SU-DHL-6 (cell line): ENCODE measurements around the gene MYLK.

Experiments used
- H2AFZ ChIP-seq: fragments of 200-600 bp; sonication (generic); 2 replicates; pipeline ENCODE4 v1.6.1; 2014; ENCODE audit warnings: low read depth, mild to moderate bottlenecking, moderate library complexity, mixed read lengths, antibody characterized with exemption, low read length; ENCODE audit not compliant: severe bottlenecking
- H3F3A ChIP-seq: fragments of 200-600 bp; shearing (Covaris generic); 2 replicates; pipeline ENCODE4 v1.6.0; 2016; ENCODE audit warnings: antibody characterized with exemption, mild to moderate bottlenecking; ENCODE audit not compliant: insufficient read depth
- H3K27ac ChIP-seq: fragments of 200-600 bp; sonication (generic); 2 replicates; pipeline ENCODE4 v1.5.1; 2016; ENCODE audit warnings: low read depth, mild to moderate bottlenecking, low read length, moderate library complexity, mixed read lengths
- H3K27me3 ChIP-seq: fragments of 200-600 bp; sonication (generic), shearing (Covaris generic); 2 replicates; pipeline ENCODE4 v1.6.0; 2014; ENCODE audit warnings: mild to moderate bottlenecking, low read length
- H3K36me3 ChIP-seq: fragments of 200-600 bp; sonication (generic); 2 replicates; pipeline ENCODE4 v1.6.1; 2014; ENCODE audit warnings: mild to moderate bottlenecking, low read length, mixed read lengths
- H3K4me2 ChIP-seq: fragments of 300-600, 200-600 bp; shearing (Covaris generic), sonication (generic); 2 replicates; pipeline ENCODE4 v1.6.0; 2014; ENCODE audit warnings: low read length, low read depth, mild to moderate bottlenecking; ENCODE audit not compliant: poor library complexity, severe bottlenecking
- H3K4me3 ChIP-seq: fragments of 200-600 bp; sonication (generic); 2 replicates; pipeline ENCODE4 v1.5.1; 2014; ENCODE audit warnings: antibody characterized with exemption, low read length, mild to moderate bottlenecking, mixed read lengths; ENCODE audit not compliant: insufficient read depth, poor library complexity, severe bottlenecking
- H3K79me2 ChIP-seq: fragments of 200-600 bp; sonication (generic); 2 replicates; pipeline ENCODE4 v1.6.1; 2014; ENCODE audit warnings: mild to moderate bottlenecking, low read length, moderate library complexity; ENCODE audit not compliant: insufficient read depth
- H3K9ac ChIP-seq: fragments of 200-600 bp; sonication (generic); 2 replicates; pipeline ENCODE4 v1.7.0; 2014; ENCODE audit warnings: mild to moderate bottlenecking, low read length
- H3K9me2 ChIP-seq: fragments of 200-600 bp; sonication (generic); replicated peaks from 2 replicates; pipeline ENCODE4 v1.6.1; 2014; ENCODE audit warnings: low read length; ENCODE audit not compliant: insufficient read depth
- H3K9me3 ChIP-seq: fragments of 200-600 bp; sonication (generic); 2 replicates; pipeline ENCODE4 v1.6.1; 2014; ENCODE audit warnings: low read length, mixed read lengths; ENCODE audit not compliant: insufficient read depth
- H4K20me1 ChIP-seq: fragments of 200-600 bp; sonication (generic); 2 replicates; pipeline ENCODE4 v1.6.1; 2014; ENCODE audit warnings: low read depth, mild to moderate bottlenecking, antibody characterized with exemption, low read length, moderate library complexity, mixed read lengths
- EZH2phosphoT487 ChIP-seq: fragments of 200-600 bp; sonication (generic), shearing (Covaris generic); conservative IDR thresholded peaks from 2 replicates; pipeline ENCODE4 v1.6.1; 2018; ENCODE audit warnings: mild to moderate bottlenecking, antibody characterized with exemption, low read length, moderate library complexity, mixed read lengths
- TF ChIP-seq, protein P1 (sequence below): fragments of 200-600 bp; sonication (generic); IDR thresholded peaks from one replicate; pipeline ENCODE4 v1.5.1; 2017; ENCODE audit warnings: antibody characterized with exemption, mild to moderate bottlenecking, low read length, moderate library complexity; ENCODE audit not compliant: insufficient read depth, poor library complexity, severe bottlenecking

The MYLK gene

DNA sequence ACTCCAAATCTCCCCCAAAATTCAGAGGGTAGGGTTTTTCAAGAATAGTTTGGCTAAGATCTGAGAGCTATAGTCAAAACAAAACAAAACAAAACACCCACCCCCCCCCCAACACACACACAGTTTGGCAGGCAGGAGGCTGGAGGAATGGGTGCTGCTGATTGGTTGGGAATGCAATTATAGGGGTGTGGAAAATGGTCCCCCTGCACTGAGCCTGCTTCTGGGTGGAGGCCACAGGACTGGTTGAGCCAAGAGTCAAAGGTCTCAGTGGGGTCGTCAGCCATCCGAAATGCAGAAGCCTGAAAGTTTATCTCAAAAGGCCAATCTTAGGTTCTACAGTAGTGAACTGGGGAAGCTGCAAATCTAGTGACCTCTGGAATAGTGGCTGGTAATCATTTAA lies 296.7 kb downstream of the MYLK start:
- H4K20me1 ChIP-seq, result no peaks in the 10 kb centered on the region
- H3K27me3 ChIP-seq, result no peaks in the 10 kb centered on the region
- no peak overlapping the region for H3K4me3 ChIP-seq
- H3K9ac ChIP-seq, result no peak overlapping the region
- H3K9me3 ChIP-seq, result peaks cover 7% of the 10 kb centered on the region; the same call in 1 of the 2 replicates
- 0 out of 2 replicates have a peak, but pooled peaks cover 7% of the 10 kb centered on the region for H3K36me3 ChIP-seq
- no peaks in the 10 kb centered on the region for H3K9me2 ChIP-seq
- H2AFZ ChIP-seq, result no peak overlapping the region
- H3K4me2 ChIP-seq, result no peak overlapping the region
- H3K27ac ChIP-seq, result no peak overlapping the region
- H3F3A ChIP-seq, result peaks cover 7% of the 10 kb centered on the region
- H3K79me2 ChIP-seq, result no peaks in the 10 kb centered on the region
- no peak for TF ChIP-seq EZH2phosphoT487
- TF ChIP-seq, protein P1, sequence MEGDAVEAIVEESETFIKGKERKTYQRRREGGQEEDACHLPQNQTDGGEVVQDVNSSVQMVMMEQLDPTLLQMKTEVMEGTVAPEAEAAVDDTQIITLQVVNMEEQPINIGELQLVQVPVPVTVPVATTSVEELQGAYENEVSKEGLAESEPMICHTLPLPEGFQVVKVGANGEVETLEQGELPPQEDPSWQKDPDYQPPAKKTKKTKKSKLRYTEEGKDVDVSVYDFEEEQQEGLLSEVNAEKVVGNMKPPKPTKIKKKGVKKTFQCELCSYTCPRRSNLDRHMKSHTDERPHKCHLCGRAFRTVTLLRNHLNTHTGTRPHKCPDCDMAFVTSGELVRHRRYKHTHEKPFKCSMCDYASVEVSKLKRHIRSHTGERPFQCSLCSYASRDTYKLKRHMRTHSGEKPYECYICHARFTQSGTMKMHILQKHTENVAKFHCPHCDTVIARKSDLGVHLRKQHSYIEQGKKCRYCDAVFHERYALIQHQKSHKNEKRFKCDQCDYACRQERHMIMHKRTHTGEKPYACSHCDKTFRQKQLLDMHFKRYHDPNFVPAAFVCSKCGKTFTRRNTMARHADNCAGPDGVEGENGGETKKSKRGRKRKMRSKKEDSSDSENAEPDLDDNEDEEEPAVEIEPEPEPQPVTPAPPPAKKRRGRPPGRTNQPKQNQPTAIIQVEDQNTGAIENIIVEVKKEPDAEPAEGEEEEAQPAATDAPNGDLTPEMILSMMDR, result no peak

DNA sequence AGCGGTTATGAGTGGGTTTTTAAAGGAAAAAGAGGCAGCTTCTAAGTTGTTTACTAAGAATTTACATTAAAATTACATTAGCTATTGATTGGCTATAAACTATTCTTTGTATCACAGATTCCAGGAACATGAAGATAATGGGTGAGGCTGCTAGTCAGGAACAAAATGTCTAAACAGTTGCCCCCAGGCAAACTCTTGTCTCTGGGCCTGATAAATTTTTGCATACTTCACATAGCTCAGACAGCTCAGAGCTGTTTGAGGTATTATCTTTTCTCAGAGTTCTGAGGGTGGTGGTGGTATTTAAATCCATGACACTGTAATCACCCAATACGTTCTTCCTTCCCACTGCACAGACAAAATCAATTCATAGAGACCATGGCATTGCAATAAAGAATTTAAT lies 297.2 kb downstream of the MYLK start:
- TF ChIP-seq, protein P1, result no peak
- no peak for TF ChIP-seq EZH2phosphoT487
- Histone ChIP-seq H3K9me2 (no peaks in the 10 kb centered on the region), H3K9ac (no peak overlapping the region), H3F3A (peaks cover 7% of the 10 kb centered on the region), H3K9me3 (peaks cover 7% of the 10 kb centered on the region; the same call in 1 of the 2 replicates), H3K36me3 (0 out of 2 replicates have a peak, but pooled peaks cover 7% of the 10 kb centered on the region), H3K4me2 (peak overlapping the region; percentile 68), H3K79me2 (no peaks in the 10 kb centered on the region), H3K27me3 (no peaks in the 10 kb centered on the region), H4K20me1 (no peaks in the 10 kb centered on the region), H3K27ac (no peak overlapping the region), H3K4me3 (no peak overlapping the region), H2AFZ (no peak overlapping the region)

DNA sequence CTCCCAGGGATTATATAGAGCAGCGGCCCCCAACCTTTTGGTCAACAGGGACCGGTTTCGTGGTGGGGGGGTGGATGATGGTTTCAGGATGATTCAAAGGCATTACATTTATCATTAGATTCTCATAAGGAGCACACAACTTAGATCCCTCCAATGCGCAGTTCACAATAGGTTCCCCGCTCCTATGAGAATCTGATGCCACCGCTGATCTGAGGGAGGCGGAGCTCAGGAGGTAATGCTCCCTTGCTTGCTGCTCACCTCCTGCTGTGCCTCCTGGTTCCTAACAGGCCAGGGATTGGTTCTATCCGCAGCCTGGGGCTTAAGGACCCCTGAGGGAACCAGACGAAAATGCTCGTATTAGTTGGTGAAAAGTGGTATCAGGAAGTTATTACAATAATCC lies 298.0 kb downstream of the MYLK start:
- Histone ChIP-seq H3K79me2 (no peaks in the 10 kb centered on the region), H2AFZ (peak overlapping the region; percentile 99), H3K4me3 (peak overlapping the region; percentile 60), H4K20me1 (no peaks in the 10 kb centered on the region), H3K4me2 (peak overlapping the region; percentile 68), H3K9me2 (no peaks in the 10 kb centered on the region), H3K9ac (peak overlapping the region; percentile 69), H3K27me3 (no peaks in the 10 kb centered on the region), H3K27ac (0 out of 2 replicates have a peak overlapping the region, but pooled peaks have one; percentile 34), H3K9me3 (peaks cover 7% of the 10 kb centered on the region; the same call in 1 of the 2 replicates), H3K36me3 (0 out of 2 replicates have a peak, but pooled peaks cover 7% of the 10 kb centered on the region), H3F3A (peaks cover 7% of the 10 kb centered on the region)
- TF ChIP-seq EZH2phosphoT487, result no peak
- TF ChIP-seq, protein P1, result no peak
